ENCODE data around the gene RAB40C. TPM values are rescaled to one million over a fixed set of nuclear protein-coding genes. Genes with fewer than 3 reads are reported as not detected.

The RAB40C gene
- total and polyA plus RNA-seq, 9 of the 15 experiments (the other 6 are each of a cell fraction or from before 2014, with no cell fraction given): 0.17 to 23.4 (median 8.7) TPM

- no peaks in the 10 kb centered on the region for H3K27me3 ChIP-seq (ENCODE audit: control insufficient read depth in 2 of 2, insufficient read depth in 2 of 2, low read length in 2 of 2)
- ATAC-seq (no peak), DNase-seq (ENCODE audit: extremely low read depth in 1 of 4, low spot score in 3 of 4) (no peak), FAIRE-seq (no peak)
- TF ChIP-seq EHMT2 (IDR thresholded peaks at IDR 0.05): no peak
- TF ChIP-seq TSHZ1 (CRISPR knock-in tag; IDR thresholded peaks at IDR 0.05): no peak
- TF ChIP-seq SETDB1 (IDR thresholded peaks at IDR 0.05; ENCODE audit: low read length): no peak
- no peak for TF ChIP-seq RFX5 (IDR thresholded peaks at IDR 0.05; ENCODE audit: low read depth, low read length)
- TF ChIP-seq MIER1 (IDR thresholded peaks at IDR 0.05; ENCODE audit: low read depth): no peak
- TF ChIP-seq PTTG1 (tag; IDR thresholded peaks at IDR 0.05; ENCODE audit: low read depth): no peak
- TF ChIP-seq E2F3 (CRISPR knock-in tag; IDR thresholded peaks at IDR 0.05): no peak
- no peak for TF ChIP-seq USF2 (CRISPR knock-in tag; IDR thresholded peaks at IDR 0.05)
- no peak overlapping the region for H3K4me2 ChIP-seq (ENCODE audit: insufficient read depth, low read length)
- H3K4me3 ChIP-seq: no peak overlapping the region
- H4K20me1 ChIP-seq (replicated peaks; ENCODE audit: control insufficient read depth, insufficient read depth, low read length): peaks cover 16% of the 10 kb centered on the region
- peaks cover 37% of the 10 kb centered on the region; the same call in 2 of the 3 replicates for H3K36me3 ChIP-seq (ENCODE audit: control insufficient read depth, insufficient read depth, low read length)
- 86% methylated on average over 15 of the region's 15 CpGs for WGBS (ENCODE audit: insufficient coverage, low coverage, missing lambda C conversion rate)
- ChIA-PET POLR2A (interaction anchor here (0.6 to 1.6 kb wide), 4 partner anchors 9 to 30 kb away, joined by 3 to 7 read pairs (median 4); no protein-coding TSS in a partner anchor), CTCF (ENCODE audit: low intra/inter-chr PET ratio) (interaction anchor here (0.7 kb wide), 1 partner anchor 9 kb away, joined by 5 read pairs; no protein-coding TSS in a partner anchor)
- peaks cover 83% of the 10 kb centered on the region for H3K79me2 ChIP-seq (ENCODE audit: control insufficient read depth, insufficient read depth, low read length)
- H3K9me3 ChIP-seq (replicated peaks; ENCODE audit: control insufficient read depth, insufficient read depth, low read depth, low read length): no peaks in the 10 kb centered on the region
- no TSS peak for BruUV-seq (replicated peaks)
- peaks cover 18 to 66% of the 10 kb centered on the region in 2 experiments; a peak in 4 of 5 replicates for H3K4me1 ChIP-seq (replicated peaks in 1 of 2; ENCODE audit: control insufficient read depth in 2 of 2, insufficient read depth in 2 of 2, low read length in 2 of 2)
- peak overlapping the region in 1 of 2 experiments; percentile 82; a peak in 2 of 4 replicates for H3K9ac ChIP-seq (ENCODE audit: insufficient read depth in 1 of 2, low read depth in 2 of 2, low read length in 2 of 2)
- in situ Hi-C loops (cut with MboI): no loop called here
- H3K27ac ChIP-seq (ENCODE audit: extremely low read depth, low read depth, low read length): no peak overlapping the region
- intact Hi-C loops (cut with micrococcal nuclease): no loop called here
- H3K9me1 ChIP-seq (ENCODE audit: control insufficient read depth, insufficient read depth, low read length): peaks cover 7% of the 10 kb centered on the region
- no peak overlapping the region for H2AFZ ChIP-seq (ENCODE audit: low read depth, low read length)
These were observed 2.1 kb downstream of the RAB40C start for GRCh38 chr16:591892-592517.
